OCI-LY3 (cell line): ENCODE data around the gene AKAP6.

Source experiments
- H2AFZ ChIP-seq: fragments of 200-600, 300-600 bp; shearing (Covaris generic); 2 replicates; pipeline ENCODE4 v1.6.0; 2014; ENCODE audit warnings: antibody characterized with exemption, low read depth, low read length
- H3K27ac ChIP-seq: fragments of 200-600, 300-600 bp; sonication (generic); 2 replicates; pipeline ENCODE4 v1.5.1; 2014; ENCODE audit warnings: mild to moderate bottlenecking, low read length, moderate library complexity, mixed read lengths
- H3K27me3 ChIP-seq: fragments of 200-600, 300-600 bp; sonication (generic); 2 replicates; pipeline ENCODE4 v1.6.1; 2014; ENCODE audit warnings: low read depth, low read length, mixed read lengths
- H3K36me3 ChIP-seq: fragments of 200-600, 300-600 bp; sonication (generic); replicated peaks from 2 replicates; pipeline ENCODE3; 2014; ENCODE audit warnings: low read depth, low read length, mixed read lengths
- H3K4me1 ChIP-seq: fragments of 300-600, 200-600 bp; sonication (generic); 2 replicates; pipeline ENCODE4 v1.6.1; 2014; ENCODE audit warnings: low read length, mixed read lengths
- H3K4me2 ChIP-seq: fragments of 200-600, 300-600 bp; sonication (generic); 2 replicates; pipeline ENCODE4 v1.6.1; 2014; ENCODE audit warnings: low read length, mixed read lengths
- H3K4me3 ChIP-seq: fragments of 300-600, 200-600 bp; sonication (generic); 2 replicates; pipeline ENCODE4 v1.5.1; 2014; ENCODE audit warnings: antibody characterized with exemption, mild to moderate bottlenecking, low read length, moderate library complexity
- H3K79me2 ChIP-seq: fragments of 300-600, 200-600 bp; shearing (Covaris generic); 2 replicates; pipeline ENCODE4 v1.6.1; 2014; ENCODE audit warnings: mild to moderate bottlenecking, low read length, mixed read lengths
- H3K9ac ChIP-seq: fragments of 300-600, 200-600 bp; shearing (Covaris generic); 2 replicates; pipeline ENCODE4 v1.6.0; 2014; ENCODE audit warnings: mild to moderate bottlenecking, low read length, moderate library complexity
- H3K9me3 ChIP-seq: fragments of 200-600, 300-600 bp; shearing (Covaris generic); 2 replicates; pipeline ENCODE4 v1.6.1; 2014; ENCODE audit warnings: low read length, mixed read lengths; ENCODE audit not compliant: insufficient read depth
- H4K20me1 ChIP-seq: fragments of 200-600, 300-600 bp; sonication (generic); 2 replicates; pipeline ENCODE4 v1.6.1; 2016; ENCODE audit warnings: low read length, mixed read lengths; ENCODE audit not compliant: insufficient read depth
- EZH2phosphoT487 ChIP-seq: fragments of 200-600 bp; shearing (Covaris generic); IDR thresholded peaks from 2 replicates; pipeline ENCODE4 v1.6.1; 2018; ENCODE audit warnings: antibody characterized with exemption, mixed run types, low read depth
- TF ChIP-seq, protein P1 (sequence below): fragments of 200-600, 300-600 bp; sonication (generic); IDR thresholded peaks from 2 replicates; pipeline ENCODE4 v1.5.1; 2014; ENCODE audit warnings: antibody characterized with exemption, low read length, low read depth

The AKAP6 gene

DNA sequence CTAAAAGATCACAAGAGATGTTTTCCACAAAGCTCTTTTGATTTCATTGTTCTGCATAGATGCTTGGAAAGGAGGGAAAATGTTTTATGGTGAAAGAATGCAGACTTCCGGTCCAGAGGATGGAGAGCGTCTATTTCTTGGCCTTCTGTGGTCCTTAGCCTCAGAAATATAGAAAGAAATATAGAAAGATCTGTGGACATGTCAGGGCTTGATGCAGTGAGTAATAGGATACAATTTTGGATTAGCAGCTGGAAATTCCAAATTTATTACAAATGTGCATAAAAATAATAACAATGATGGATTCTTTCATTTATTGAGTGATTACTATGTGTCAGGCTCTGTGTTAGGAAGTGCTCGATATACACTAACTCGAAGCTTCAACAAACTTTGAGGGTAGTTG, 20.2 kb downstream of the AKAP6 start:
- Histone ChIP-seq H3K4me2 (no peak overlapping the region), H3K9me3 (no peaks in the 10 kb centered on the region), H3K27ac (no peak overlapping the region), H2AFZ (no peak overlapping the region), H3K4me1 (peaks cover 6% of the 10 kb centered on the region), H3K27me3 (no peaks in the 10 kb centered on the region), H4K20me1 (no peaks in the 10 kb centered on the region), H3K9ac (no peak overlapping the region), H3K36me3 (no peaks in the 10 kb centered on the region), H3K79me2 (no peaks in the 10 kb centered on the region), H3K4me3 (no peak overlapping the region)
- TF ChIP-seq, protein P1, sequence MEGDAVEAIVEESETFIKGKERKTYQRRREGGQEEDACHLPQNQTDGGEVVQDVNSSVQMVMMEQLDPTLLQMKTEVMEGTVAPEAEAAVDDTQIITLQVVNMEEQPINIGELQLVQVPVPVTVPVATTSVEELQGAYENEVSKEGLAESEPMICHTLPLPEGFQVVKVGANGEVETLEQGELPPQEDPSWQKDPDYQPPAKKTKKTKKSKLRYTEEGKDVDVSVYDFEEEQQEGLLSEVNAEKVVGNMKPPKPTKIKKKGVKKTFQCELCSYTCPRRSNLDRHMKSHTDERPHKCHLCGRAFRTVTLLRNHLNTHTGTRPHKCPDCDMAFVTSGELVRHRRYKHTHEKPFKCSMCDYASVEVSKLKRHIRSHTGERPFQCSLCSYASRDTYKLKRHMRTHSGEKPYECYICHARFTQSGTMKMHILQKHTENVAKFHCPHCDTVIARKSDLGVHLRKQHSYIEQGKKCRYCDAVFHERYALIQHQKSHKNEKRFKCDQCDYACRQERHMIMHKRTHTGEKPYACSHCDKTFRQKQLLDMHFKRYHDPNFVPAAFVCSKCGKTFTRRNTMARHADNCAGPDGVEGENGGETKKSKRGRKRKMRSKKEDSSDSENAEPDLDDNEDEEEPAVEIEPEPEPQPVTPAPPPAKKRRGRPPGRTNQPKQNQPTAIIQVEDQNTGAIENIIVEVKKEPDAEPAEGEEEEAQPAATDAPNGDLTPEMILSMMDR, result no peak
- no peak for TF ChIP-seq EZH2phosphoT487

DNA sequence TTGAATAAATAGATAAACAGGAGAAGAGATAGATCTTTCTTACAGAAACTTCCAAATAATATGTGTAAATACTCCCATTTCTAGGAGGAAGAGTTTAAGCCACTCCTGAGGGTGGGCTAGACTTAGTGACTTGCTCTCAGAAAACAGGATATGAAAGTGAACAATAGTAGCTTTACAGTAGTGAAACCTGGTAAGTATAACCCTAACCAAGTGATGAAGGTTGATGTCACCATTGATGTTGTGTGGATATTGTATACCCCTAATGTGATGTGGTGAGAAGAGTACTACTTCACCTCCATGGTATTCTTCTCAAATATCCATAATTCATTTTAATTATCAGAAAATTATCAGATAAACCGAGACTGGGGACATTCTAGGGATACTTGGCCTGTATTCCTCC, 20.9 kb downstream of the AKAP6 start:
- Histone ChIP-seq H3K9me3 (no peaks in the 10 kb centered on the region), H3K4me1 (peaks cover 6% of the 10 kb centered on the region), H3K4me3 (no peak overlapping the region), H2AFZ (no peak overlapping the region), H3K79me2 (no peaks in the 10 kb centered on the region), H3K9ac (no peak overlapping the region), H4K20me1 (no peaks in the 10 kb centered on the region), H3K4me2 (no peak overlapping the region), H3K27ac (no peak overlapping the region), H3K27me3 (no peaks in the 10 kb centered on the region), H3K36me3 (no peaks in the 10 kb centered on the region)
- TF ChIP-seq, protein P1, result no peak
- no peak for TF ChIP-seq EZH2phosphoT487

GRCh38 chr14:32352631-32353030, 23.5 kb downstream of the AKAP6 start:
- H3K9ac ChIP-seq, result no peak overlapping the region
- no peaks in the 10 kb centered on the region; the same call in 1 of the 2 replicates for H3K27me3 ChIP-seq
- H3K4me3 ChIP-seq, result no peak overlapping the region
- no peaks in the 10 kb centered on the region for H3K9me3 ChIP-seq
- H3K36me3 ChIP-seq, result no peaks in the 10 kb centered on the region
- no peaks in the 10 kb centered on the region for H4K20me1 ChIP-seq
- no peak overlapping the region for H2AFZ ChIP-seq
- H3K4me1 ChIP-seq, result peaks cover 6% of the 10 kb centered on the region
- no peak overlapping the region for H3K4me2 ChIP-seq
- TF ChIP-seq EZH2phosphoT487, result no peak
- TF ChIP-seq, protein P1, result no peak
- no peak overlapping the region for H3K27ac ChIP-seq
- H3K79me2 ChIP-seq, result no peaks in the 10 kb centered on the region

- Histone ChIP-seq H3K4me3 (no peak overlapping the region), H3K4me1 (peaks cover 6% of the 10 kb centered on the region), H3K27ac (no peak overlapping the region), H3K9ac (no peak overlapping the region), H3K79me2 (no peaks in the 10 kb centered on the region), H3K36me3 (no peaks in the 10 kb centered on the region), H2AFZ (no peak overlapping the region), H3K9me3 (no peaks in the 10 kb centered on the region), H3K4me2 (no peak overlapping the region), H4K20me1 (no peaks in the 10 kb centered on the region), H3K27me3 (no peaks in the 10 kb centered on the region; the same call in 1 of the 2 replicates)
- TF ChIP-seq EZH2phosphoT487, result no peak
- TF ChIP-seq, protein P1, result no peak
Observed at GRCh38 chr14:32354716-32355115, 25.6 kb downstream of the AKAP6 start.
